CD4-positive, alpha-beta T cell treated with Interleukin-10 for 1 hour (primary cell): ENCODE measurements around the gene ACBD6.

Source experiments
- DNase-seq: peaks from one replicate; pipeline ENCODE4 v3.0.0-alpha.2; 2020

The ACBD6 gene

GRCh38 chr1:180365039-180365438 is 137.3 kb downstream of the ACBD6 start:
- DNase-seq: no peak

- DNase-seq: no peak
These were observed 139.0 kb downstream of the ACBD6 start for GRCh38 chr1:180363246-180363995.

- no peak for DNase-seq
These were observed 141.9 kb downstream of the ACBD6 start for GRCh38 chr1:180360333-180361075.

GRCh38 chr1:180358649-180359048 is 143.7 kb downstream of the ACBD6 start:
- DNase-seq: no peak

- DNase-seq: no peak
These were observed 148.4 kb downstream of the ACBD6 start for GRCh38 chr1:180353945-180354344.

GRCh38 chr1:180352588-180352987 is 149.8 kb downstream of the ACBD6 start:
- no peak for DNase-seq

- DNase-seq: no peak
These were observed 150.4 kb downstream of the ACBD6 start for GRCh38 chr1:180352021-180352420.

GRCh38 chr1:180345148-180345547 is 157.2 kb downstream of the ACBD6 start:
- no peak for DNase-seq

- DNase-seq: no peak
These were observed 158.2 kb downstream of the ACBD6 start for GRCh38 chr1:180343921-180344769.

- DNase-seq: no peak
These were observed 175.3 kb downstream of the ACBD6 start for GRCh38 chr1:180327089-180327488.

GRCh38 chr1:180312926-180313325 is 189.5 kb downstream of the ACBD6 start:
- DNase-seq: no peak

- no peak for DNase-seq
These were observed 191.2 kb downstream of the ACBD6 start for GRCh38 chr1:180311011-180311730.

GRCh38 chr1:180310095-180310494 is 192.3 kb downstream of the ACBD6 start:
- DNase-seq: no peak

GRCh38 chr1:180309338-180309737 is 193.0 kb downstream of the ACBD6 start:
- no peak for DNase-seq

GRCh38 chr1:180301135-180301742 is 201.1 kb downstream of the ACBD6 start:
- DNase-seq: no peak

GRCh38 chr1:180299479-180300221 is 202.7 kb downstream of the ACBD6 start:
- DNase-seq: no peak

GRCh38 chr1:180295999-180296398 is 206.4 kb downstream of the ACBD6 start:
- DNase-seq: no peak

GRCh38 chr1:180294711-180295110 is 207.7 kb downstream of the ACBD6 start:
- no peak for DNase-seq

- DNase-seq: no peak
These were observed 211.4 kb downstream of the ACBD6 start for GRCh38 chr1:180291004-180291403.

- no peak for DNase-seq
These were observed 211.9 kb downstream of the ACBD6 start for GRCh38 chr1:180290265-180291001.

GRCh38 chr1:180288940-180289339 is 213.4 kb downstream of the ACBD6 start:
- no peak for DNase-seq
